DMS114 treated with DMSO at 0.1 percent for 48 hours (cell line): ENCODE results near the gene ZNF574.

Experiments
- DNase-seq: peaks from one replicate; lab custom pipeline; 2025; ENCODE audit not compliant: unreplicated experiment; lab: John Stamatoyannopoulos, UW

ZNF574 gene

GRCh38 chr19:42121656-42122069 lies 45.7 kb downstream of the ZNF574 start:
- no peak for DNase-seq

- DNase-seq: no peak
These were observed 47.0 kb downstream of the ZNF574 start for GRCh38 chr19:42122691-42123607.

- no peak for DNase-seq
These were observed 47.8 kb downstream of the ZNF574 start for GRCh38 chr19:42123765-42124164.

GRCh38 chr19:42124386-42124901 lies 48.5 kb downstream of the ZNF574 start:
- DNase-seq: no peak

GRCh38 chr19:42125536-42125935 lies 49.6 kb downstream of the ZNF574 start:
- DNase-seq: no peak

GRCh38 chr19:42126574-42126973 lies 50.6 kb downstream of the ZNF574 start:
- no peak for DNase-seq

- DNase-seq: no peak
These were observed 53.7 kb downstream of the ZNF574 start for GRCh38 chr19:42129399-42130253.

- DNase-seq: no peak
These were observed 54.2 kb downstream of the ZNF574 start for GRCh38 chr19:42130254-42130573.
